Esophagus mucosa (tissue), 1 donor: ENCODE data around the gene ADM2. TPM values are rescaled to one million over a fixed set of nuclear protein-coding genes. Genes with fewer than 3 reads are reported as not detected.
"Not testable (repeated sequence)": the region's sequence is repeated elsewhere in the genome, so short reads cannot be mapped to it uniquely, and the experiment has no call there.

Source experiments
- ATAC-seq: fragments of 200-7000 bp; cut with Tn5 transposase; one replicate; pipeline ENCODE4 v1.9.1; 2020
- total RNA-seq: library from RNA; stranded (reverse); gene quantifications from one replicate; pipeline ENCODE4 v1.2.4, GENCODE V29; 2023
- donor health status: DM: yes; HTN: yes; CAD: no.

ADM2 gene
- total RNA-seq, 1 donor from 2014 or later = 11.7 TPM

DNA sequence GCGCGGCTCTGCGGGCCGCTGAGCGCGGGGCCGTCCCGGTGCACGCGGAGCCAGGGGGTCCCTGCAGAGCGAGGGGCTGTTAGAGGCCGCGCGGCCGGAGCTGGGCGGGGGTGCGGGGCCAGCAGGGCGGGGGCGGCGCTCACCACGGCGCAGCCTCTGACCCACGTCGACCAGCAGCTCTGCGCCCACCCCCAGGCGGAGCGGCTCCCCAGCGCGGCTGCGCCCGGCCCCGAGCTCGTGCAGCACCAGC, 44.4 kb downstream of the ADM2 start:
- ATAC-seq = no peak

DNA sequence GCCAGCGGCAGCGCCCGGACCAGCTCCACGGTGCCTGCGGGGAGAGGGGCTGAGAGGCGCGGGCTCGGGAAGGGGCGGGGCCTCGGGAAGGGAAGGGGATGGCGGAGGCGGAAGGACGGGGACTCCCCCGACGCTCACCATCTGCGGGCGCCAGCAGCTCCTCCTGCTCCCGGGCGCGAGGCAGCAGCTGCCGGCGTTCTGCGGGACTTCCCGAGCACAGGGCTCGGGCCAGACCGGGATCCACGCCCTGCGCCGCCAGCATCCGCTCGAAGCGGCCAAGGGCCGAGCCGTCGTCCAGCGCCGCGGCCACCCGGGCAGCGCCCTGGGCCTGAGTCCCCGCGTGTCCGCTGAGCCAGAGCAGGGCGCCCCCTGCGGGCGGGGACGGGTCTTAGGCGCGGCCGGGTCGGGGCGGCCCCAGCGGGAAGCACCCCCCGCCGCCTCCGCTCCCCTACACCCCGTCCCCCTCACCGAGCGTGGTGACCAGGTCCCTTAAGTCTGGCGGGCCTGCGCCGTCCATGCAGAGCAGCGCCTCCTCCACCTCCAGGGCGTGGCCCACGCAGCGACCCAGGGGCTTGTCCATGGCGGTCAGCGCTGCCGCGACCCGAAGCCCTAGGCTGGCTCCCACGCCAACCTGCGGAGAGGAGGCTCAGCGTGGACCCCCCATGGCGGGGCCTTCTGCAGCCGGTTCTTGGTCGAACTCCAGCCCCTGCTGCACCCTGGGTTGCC, 44.9 kb downstream of the ADM2 start:
- peak; percentile 36 for ATAC-seq

- ATAC-seq = peak; percentile 0
Measured at GRCh38 chr22:50526834-50527801, 45.8 kb downstream of the ADM2 start.

GRCh38 chr22:50527921-50528681, 46.8 kb downstream of the ADM2 start:
- ATAC-seq = no peak

- no peak for ATAC-seq
Measured at GRCh38 chr22:50528682-50529415, 47.5 kb downstream of the ADM2 start.

DNA sequence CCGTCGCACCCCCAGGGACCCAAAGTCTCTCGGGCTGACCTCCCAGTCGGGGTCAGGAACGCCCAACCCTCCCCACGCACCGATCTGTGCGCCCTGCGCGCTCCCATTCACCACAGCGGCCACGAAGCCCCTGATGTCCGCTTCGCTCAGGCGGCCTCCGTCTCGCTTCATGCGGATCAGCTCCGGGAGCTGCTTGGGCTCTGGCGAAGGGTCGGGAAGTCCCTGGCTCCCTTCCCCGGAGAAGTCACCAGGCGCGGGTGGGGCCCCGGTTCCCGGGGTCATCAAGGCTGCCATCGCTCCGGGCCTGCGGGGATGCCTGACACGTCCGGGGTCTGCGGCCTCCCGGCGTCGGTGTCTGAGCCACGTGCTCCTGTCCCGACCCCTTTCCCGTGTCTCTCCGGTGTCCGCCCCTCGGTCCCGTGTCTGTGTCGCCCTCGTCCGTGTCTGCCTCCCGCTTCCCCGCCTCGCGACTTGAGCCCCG, 48.1 kb downstream of the ADM2 start:
- no peak for ATAC-seq

DNA sequence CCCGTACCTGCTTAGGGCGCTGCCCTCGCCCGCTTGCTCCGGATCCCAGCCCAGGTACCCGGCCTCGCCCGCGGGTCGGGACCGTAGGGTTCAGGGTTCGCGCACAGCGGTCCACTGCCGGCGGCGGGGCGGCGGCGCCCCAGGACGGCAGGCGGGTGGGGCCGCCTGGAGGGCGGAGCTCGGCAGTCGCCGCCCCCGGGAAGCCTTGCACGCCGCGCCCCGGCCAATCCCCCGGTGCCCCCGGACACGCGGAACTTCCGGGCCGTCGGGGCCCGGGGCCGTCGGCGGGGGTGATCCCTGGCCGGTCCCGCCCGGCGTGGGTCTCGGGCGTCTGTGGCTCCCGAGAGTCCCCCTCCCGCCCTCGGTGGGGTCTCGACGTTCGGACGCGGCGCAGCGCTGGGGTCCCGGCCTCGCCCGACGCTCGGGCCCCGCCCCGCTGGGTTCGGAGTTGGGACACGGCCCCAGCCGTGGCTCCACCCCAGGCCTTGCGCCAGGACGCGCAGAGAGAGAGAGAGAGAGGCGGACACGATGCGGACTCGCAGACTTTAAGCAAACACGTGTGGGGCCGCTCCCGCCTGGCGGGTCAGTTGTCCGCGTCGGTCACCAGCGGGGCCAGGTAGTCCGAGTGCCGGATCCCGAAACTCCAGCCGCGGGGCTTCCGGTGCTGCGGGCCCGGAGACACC, 48.7 kb downstream of the ADM2 start, which contains the start of gene TYMP:
Gene TYMP, minus strand, starts transcription at position 116 of the 683 bp plus-strand sequence. CDS start 303 bp downstream, outside the sequence.
- ATAC-seq = peak; percentile 50

DNA sequence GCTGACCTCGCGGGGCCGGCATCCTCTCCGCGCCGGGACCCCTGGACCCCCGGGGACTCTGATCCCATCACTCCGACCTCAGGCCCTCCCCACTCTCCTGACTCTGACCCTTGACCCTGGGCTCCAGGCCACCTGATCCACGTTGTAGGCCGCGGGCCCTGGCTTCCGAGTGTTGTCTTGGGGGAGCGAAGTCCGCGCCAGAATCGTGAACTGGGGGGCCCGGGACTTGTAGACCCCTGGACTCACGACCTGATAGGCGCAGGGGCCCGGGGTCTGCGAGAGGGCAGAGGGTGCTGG, 49.2 kb downstream of the ADM2 start:
- peak; percentile 0 for ATAC-seq

- ATAC-seq = peak; percentile 58
Measured at GRCh38 chr22:50530877-50531545, 49.7 kb downstream of the ADM2 start.

DNA sequence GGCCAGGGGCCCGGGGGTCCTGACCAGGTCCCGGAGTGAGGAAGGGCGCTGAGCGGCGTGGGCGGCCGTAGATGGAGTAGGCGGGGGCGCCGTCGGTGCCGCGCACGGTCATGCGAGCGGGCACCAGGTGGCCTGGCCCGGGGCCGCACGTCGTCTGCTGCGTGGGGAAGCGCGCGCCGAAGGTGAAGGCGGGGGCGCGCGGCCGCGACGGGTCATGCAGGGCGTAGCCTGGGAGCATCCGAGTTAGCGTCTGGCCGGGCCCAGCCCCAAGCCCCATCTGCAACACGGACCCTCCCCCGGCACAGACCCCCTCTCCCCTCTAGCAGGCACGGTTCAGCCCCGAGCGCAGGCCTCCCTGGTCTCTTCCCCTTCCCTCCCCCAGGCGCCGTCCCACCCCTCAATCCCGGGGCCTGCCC, 50.2 kb downstream of the ADM2 start:
- ATAC-seq = peak; percentile 56

DNA sequence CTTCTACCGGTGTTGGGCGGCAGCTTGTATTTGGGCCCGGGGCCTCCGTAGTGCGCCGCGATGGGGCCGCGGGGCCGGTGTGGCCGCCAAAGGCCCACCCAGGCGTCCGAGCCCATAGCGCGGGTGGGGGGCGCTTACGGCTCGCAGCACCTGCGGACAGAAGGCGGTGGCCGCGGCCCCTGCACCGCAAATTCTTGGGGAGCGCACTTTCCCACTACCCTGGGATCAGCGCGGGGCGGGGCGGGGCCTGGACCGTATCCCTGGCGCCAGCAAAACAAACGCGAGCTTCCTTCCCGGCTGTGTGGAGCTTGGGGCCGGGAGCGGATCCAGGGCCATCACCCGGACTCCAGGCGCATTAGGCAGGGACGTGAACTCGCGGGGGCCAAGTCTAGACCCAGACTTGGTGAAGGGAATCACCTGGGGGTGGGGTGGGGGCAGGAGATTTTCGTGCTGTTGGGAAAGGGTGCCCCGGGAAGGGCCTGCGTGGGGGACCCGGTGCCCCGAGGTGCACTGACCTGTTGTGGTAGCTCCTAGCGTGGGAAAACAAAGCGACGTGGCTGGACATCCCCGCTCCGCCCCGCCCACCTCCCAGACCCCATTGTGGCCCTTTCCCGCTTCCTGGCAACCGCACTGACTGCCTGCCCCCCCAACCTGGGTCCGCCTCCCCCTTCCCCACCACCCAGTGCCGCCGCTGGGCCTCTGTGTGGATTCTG, 50.8 kb downstream of the ADM2 start:
- ATAC-seq = peak; percentile 41

DNA sequence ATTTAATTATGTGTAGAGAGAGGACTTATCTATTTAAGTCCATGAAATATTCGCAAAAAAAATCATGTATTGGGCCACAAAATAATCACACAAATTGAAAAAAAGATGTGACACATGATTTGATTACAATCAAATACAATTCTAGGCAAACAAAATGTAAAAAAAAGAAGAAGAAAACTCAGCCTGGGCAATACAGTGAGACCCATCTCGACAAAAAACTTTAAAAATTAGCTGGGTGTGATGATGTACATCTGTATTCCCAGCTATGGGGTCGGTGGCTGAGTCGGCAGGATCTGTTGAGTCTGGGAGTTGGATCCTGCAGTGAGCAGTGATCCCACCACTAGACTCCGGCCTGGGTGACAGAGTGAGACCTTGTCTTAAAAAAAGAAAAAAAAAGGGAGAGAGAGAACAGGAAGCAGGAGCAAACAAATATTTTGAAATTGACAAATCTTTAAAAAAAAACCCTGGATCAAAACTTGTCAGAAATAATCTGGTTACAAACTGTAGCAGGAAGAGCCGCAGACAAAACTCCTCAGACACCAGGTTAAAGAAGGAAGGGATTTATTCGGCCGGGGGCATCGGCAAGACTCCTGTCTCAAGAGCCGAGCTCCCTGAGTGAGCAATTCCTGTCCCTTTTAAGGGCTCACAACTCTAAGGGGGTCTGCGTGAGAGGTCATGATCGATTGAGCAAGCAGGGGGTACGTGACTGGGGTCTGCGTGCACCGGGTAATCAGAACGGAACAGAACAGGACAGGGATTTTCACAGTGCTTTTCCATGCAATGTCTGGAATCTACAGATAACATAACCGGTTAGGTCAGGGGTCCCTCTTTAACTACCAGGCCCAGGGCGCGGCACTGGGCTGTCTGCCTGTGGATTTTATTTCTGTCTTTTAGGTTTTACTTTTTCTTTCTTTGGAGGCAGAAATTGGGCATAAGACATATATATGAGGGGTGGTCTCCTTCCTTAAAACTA, 51.8 kb downstream of the ADM2 start:
- ATAC-seq = no peak

DNA sequence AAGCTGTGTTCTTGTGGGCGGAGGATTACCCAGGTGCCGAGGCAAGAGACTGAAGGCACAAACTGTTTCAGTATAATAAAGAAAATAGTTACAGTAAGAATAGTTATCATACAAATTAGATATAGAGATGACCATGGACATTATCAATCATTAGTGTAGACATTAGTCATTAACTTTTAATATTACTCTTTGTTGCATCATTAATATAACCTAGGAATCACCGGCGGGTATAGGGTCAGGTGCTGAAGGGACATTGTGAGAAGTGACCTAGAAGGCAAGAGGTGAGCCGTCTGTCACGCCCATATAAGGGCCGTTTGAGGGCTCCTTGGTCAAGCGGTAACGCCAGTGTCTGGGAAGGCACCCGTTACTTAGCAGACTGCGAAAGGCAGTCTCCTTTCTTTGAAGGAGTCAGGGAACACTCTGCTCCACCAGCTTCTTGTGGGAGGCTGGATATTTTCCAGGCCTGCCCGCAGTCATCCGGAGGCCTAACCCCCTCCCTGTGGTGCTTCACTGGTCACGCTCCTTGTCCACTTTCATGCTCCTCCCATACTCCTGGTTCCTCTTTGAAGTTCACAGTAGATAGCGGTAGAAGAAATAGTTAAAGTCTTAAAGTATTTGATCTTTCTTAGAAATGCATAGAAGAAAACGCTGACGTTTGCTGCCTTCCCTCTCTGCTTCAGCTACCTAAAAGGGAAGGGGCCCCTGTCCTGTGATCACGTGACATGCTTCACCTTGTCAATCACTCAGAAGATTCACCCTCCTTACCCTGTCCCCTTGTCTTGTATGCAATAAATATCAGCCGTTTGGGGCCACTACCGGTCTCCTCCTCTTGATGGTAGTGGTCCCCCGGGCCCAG, 52.7 kb downstream of the ADM2 start:
- not testable (repeated sequence) for ATAC-seq

- no peak for ATAC-seq
Measured at GRCh38 chr22:50535113-50535512, 53.8 kb downstream of the ADM2 start.
